Common myeloid progenitor, CD34-positive (primary cell): ENCODE measurements around the gene ZBTB25.

Source experiments
- CTCF ChIA-PET: fragments of 350-600 bp; sonication (Branson Sonifier 250); formaldehyde crosslinking; loops from one replicate; lab custom pipeline; 2021; ENCODE audit warnings: antibody characterized with exemption; lab: Charles Lee
- POLR2A ChIA-PET: fragments of 350-600 bp; sonication (Branson Sonifier 250); formaldehyde crosslinking; loops from one replicate; lab custom pipeline; 2021; ENCODE audit warnings: antibody characterized with exemption; lab: Charles Lee
- DNase-seq, 3 donors: peaks; one replicate each; pipeline versions ENCODE4 v3.0.0 to v3.0.0-alpha.2; 2013
- H3K27ac ChIP-seq, 2 experiments: 1 replicate in 1 of 2; 2 replicates in 1 of 2; pipeline ENCODE4 v1.7.0; 2013; ENCODE audit warnings: inconsistent platforms in 2 of 2, low read length in 2 of 2, mild to moderate bottlenecking in 2 of 2, low read depth in 1 of 2, moderate library complexity in 1 of 2; ENCODE audit not compliant: severe bottlenecking in 2 of 2, insufficient read depth in 1 of 2, poor library complexity in 1 of 2
- H3K27me3 ChIP-seq, 5 experiments: replicated peaks in 2 of 5; 1 replicate in 3 of 5; 2 replicates in 2 of 5; pipeline versions ENCODE4 v1.6.1 to v1.7.0; 2013; ENCODE audit warnings: low read length in 4 of 5, mild to moderate bottlenecking in 2 of 5, moderate library complexity in 2 of 5, inconsistent platforms in 1 of 5; ENCODE audit not compliant: insufficient read depth in 5 of 5, control insufficient read depth in 4 of 5
- H3K36me3 ChIP-seq, 4 experiments: 1 replicate in 2 of 4; 2 replicates in 2 of 4; pipeline versions ENCODE4 v1.6.1 to v1.7.0; 2013; ENCODE audit warnings: low read length in 3 of 4, control low read depth in 1 of 4, mild to moderate bottlenecking in 1 of 4; ENCODE audit not compliant: control insufficient read depth in 4 of 4, insufficient read depth in 4 of 4
- H3K4me1 ChIP-seq, 4 experiments: 1 replicate in 3 of 4; 2 replicates in 1 of 4; pipeline versions ENCODE4 v1.6.1 to v1.7.1; 2013; ENCODE audit warnings: low read length in 3 of 4, mild to moderate bottlenecking in 3 of 4, control low read depth in 1 of 4, inconsistent platforms in 1 of 4, moderate library complexity in 1 of 4; ENCODE audit not compliant: control insufficient read depth in 4 of 4, insufficient read depth in 4 of 4; ENCODE audit errors: control extremely low read depth in 1 of 4
- H3K4me3 ChIP-seq, 7 experiments: 1 replicate in 4 of 7; 2 replicates in 3 of 7; pipeline versions ENCODE4 v1.5.1 to v1.7.0; 2013; ENCODE audit warnings: mild to moderate bottlenecking in 7 of 7, low read length in 6 of 7, moderate library complexity in 6 of 7, inconsistent platforms in 2 of 7, low read depth in 2 of 7, control low read depth in 1 of 7; ENCODE audit not compliant: insufficient read depth in 4 of 7, control insufficient read depth in 1 of 7; ENCODE audit errors: extremely low read depth in 1 of 7
- H3K9me3 ChIP-seq, 5 experiments: 1 replicate in 4 of 5; 2 replicates in 1 of 5; pipeline versions ENCODE4 v1.6.1 to v1.7.1; 2013; ENCODE audit warnings: low read length in 4 of 5, mild to moderate bottlenecking in 2 of 5, inconsistent platforms in 1 of 5, low read depth in 1 of 5, moderate library complexity in 1 of 5; ENCODE audit not compliant: control insufficient read depth in 4 of 5, insufficient read depth in 2 of 5; ENCODE audit errors: control extremely low read depth in 1 of 5
- WGBS: methylation state at CpG from one replicate; pipeline ENCODE4 v1.1.5; 2013; ENCODE audit not compliant: insufficient coverage; 5-methylcytosine and 5-hydroxymethylcytosine counted together

Gene ZBTB25

DNA sequence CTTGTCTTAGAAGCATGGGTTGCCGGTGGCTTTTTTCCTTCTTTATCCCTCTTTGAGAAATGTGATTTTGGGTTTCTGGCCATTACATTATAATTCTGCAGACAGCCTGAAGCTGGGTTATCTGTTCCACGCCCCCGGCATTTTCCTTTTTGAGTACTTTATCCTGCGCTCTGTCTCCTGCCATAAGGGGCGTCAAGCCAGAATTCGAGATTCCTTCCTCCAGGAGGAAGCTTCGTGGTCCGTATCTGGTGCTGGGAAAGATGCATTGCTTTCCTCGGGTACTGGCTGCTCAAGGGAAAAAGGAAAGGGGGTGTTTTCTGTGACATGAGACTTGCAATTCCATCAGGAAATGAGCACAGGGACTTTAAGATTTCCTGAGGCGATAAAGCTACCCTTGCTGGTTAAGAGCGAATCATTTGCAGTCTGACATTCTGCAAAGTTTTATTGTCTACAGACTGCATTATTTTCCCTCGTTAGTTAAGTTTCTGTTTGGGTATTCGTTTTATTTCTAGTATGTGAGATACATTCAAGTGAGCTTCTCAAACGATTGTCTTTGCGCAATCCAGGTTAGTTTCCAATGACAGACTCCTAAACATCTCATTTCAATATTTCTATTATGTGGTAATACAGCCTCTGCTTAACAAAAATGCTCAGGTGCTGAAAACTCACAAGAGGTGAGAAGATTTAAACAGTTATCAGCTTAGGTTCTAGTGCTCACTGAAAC, 37.6 kb downstream of the ZBTB25 start:
- H3K27ac ChIP-seq, result no peak overlapping the region
- 0% methylated on average over 11 of the region's 15 CpGs for WGBS
- DNase-seq, result peak in 2 of 3 donors; percentile 24 to 35
- H3K27me3 ChIP-seq, result no peaks in the 10 kb centered on the region
- POLR2A ChIA-PET, result no interaction called here
- CTCF ChIA-PET, result interaction anchor here (0.7 to 2.5 kb wide), 10 partner anchors 8 to 122 kb away, joined by 3 to 14 read pairs (median 4); no protein-coding TSS in a partner anchor
- no peaks in the 10 kb centered on the region for H3K9me3 ChIP-seq
- peak overlapping the region in 6 of 7 experiments; percentile 67 to 86 (median 75) for H3K4me3 ChIP-seq
- H3K4me1 ChIP-seq, result peaks cover 11 to 16% (median 14%) of the 10 kb centered on the region in 4 experiments
- peaks cover 0 to 5% (median 2%) of the 10 kb centered on the region in 4 experiments for H3K36me3 ChIP-seq

DNA sequence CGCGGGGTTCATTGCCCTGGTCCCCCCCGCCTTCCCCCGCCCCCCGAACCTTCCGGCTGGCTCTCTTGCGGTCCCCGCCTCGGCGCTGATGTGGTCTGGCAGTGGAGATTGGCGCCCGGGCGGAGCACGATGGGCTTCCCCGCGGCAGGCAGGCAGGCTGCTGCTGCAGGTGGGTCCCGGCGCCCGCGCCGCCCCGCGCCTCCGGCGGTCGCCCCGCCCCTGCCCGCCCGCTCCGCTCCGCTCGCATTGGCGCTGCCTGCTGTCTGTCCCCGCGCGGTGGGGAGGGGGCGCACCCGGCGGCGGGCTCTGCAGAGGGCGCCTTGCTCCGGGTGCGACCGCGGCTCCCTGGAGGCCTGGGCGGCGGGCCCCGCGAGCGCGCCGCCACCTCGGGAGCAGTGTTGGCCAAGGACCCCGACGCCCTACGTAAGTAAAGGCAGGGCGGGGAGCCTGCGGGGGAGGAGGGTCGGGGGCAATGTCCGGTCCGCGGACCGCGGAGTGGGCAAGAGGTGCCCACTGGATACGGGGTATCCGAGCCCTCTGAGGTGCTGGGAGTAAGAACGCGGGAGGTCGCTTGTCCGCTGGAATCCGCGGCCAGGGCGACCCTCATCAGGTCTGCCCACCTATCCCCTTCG, 38.3 kb downstream of the ZBTB25 start, which contains the start of gene AKAP5:
Gene AKAP5, plus strand, starts transcription at position 309 of the 632 bp plus-strand sequence. CDS start 2,896 bp downstream, outside the sequence.
- Histone ChIP-seq H3K27me3 (no peaks in the 10 kb centered on the region), H3K4me3 (peak within 1 kb of the TSS; percentile 63 to 86 (median 72)), H3K9me3 (no peaks in the 10 kb centered on the region), H3K4me1 (peaks cover 11 to 16% (median 14%) of the 10 kb centered on the region in 4 experiments), H3K36me3 (peaks cover 0 to 7% (median 2%) of the 10 kb centered on the region in 4 experiments), H3K27ac (no peak within 1 kb of the TSS)
- ChIA-PET POLR2A (no interaction called here), CTCF (interaction anchor here (0.7 to 2.5 kb wide), 10 partner anchors 14 to 122 kb away, joined by 3 to 14 read pairs (median 4); no protein-coding TSS in a partner anchor)
- DNase-seq, result peak; percentile 58 to 88 (median 82)
- WGBS, result under 1% methylated on average over 63 of the region's 74 CpGs

DNA sequence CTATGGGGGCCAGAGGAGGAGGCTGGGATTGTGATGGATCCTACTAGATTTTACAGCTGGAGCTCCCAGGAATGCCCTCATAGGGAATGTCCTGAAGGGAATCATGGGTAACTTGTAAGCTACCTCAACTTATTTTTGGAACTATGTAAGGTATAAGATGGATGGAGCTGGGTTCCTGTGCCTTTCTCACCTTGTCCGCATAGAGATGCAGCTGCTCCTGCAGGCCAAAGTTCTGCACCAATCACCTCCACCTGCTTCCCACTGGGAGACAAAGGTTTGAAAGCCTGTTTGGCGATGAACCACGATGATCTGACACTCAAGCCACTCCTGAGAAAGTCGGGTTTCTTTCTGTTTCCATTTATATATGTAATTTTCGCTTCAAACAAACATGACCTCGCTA, 39.0 kb downstream of the ZBTB25 start:
- Histone ChIP-seq H3K4me3 (peak overlapping the region in 6 of 7 experiments; percentile 63 to 86 (median 71)), H3K9me3 (no peaks in the 10 kb centered on the region), H3K4me1 (peaks cover 11 to 16% (median 14%) of the 10 kb centered on the region in 4 experiments), H3K27me3 (no peaks in the 10 kb centered on the region), H3K27ac (no peak overlapping the region), H3K36me3 (peaks cover 0 to 13% (median 4%) of the 10 kb centered on the region in 4 experiments)
- CTCF ChIA-PET, result interaction anchor here (0.7 to 2.3 kb wide), 5 partner anchors 15 to 121 kb away, joined by 3 to 9 read pairs (median 4); no protein-coding TSS in a partner anchor
- POLR2A ChIA-PET, result no interaction called here
- 88% methylated on average over 1 of the region's 6 CpGs for WGBS
- no peak for DNase-seq

DNA sequence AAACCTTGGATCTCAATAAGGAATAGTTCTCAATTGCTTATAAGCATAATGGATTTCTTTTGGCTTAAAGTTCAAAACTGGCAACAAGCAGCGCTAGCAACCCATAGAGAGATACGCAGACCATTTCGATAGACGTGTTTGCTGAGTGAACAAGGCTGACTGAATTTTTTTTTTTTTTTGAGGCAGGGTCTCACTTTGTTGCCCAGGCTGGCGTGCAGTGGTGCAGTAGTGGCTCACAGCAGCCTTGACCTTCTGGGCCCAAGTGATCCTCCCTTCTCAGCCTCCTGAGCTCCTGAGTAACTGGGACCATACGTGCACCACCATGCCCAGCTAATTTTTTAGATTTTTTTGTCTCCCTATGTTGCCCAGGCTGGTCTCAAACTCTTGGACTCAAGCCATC, 39.8 kb downstream of the ZBTB25 start:
- CTCF ChIA-PET, result interaction anchor here (0.6 to 1.2 kb wide), 6 partner anchors 18 to 46 kb away, joined by 3 to 4 read pairs (median 4); no protein-coding TSS in a partner anchor
- no peak overlapping the region for H3K4me3 ChIP-seq
- no peak overlapping the region for H3K27ac ChIP-seq
- DNase-seq, result no peak
- WGBS, result 98% methylated on average over 6 of the region's 6 CpGs
- H3K27me3 ChIP-seq, result no peaks in the 10 kb centered on the region
- POLR2A ChIA-PET, result no interaction called here
- no peaks in the 10 kb centered on the region for H3K9me3 ChIP-seq
- H3K4me1 ChIP-seq, result peaks cover 11 to 16% (median 14%) of the 10 kb centered on the region in 4 experiments
- peaks cover 0 to 21% (median 7%) of the 10 kb centered on the region in 4 experiments for H3K36me3 ChIP-seq

DNA sequence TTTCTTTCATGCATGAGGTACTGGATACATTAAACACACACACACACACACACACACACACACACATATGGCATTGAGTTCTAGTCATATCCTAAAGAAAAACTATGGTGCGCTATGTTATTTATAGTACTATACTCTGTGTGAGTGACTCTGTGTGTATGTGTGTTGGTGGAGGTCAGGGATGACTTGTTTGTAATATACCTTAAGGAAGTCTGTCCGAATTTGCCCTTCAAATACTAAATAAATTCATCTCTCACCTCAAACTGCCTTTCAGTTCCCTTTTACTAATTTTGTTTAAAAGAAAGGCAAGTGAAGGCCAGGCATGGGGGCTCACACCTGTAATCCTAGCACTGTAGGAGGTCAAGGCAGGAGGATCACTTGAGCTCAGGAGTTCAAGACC, 40.4 kb downstream of the ZBTB25 start:
- H3K4me1 ChIP-seq, result peaks cover 11 to 16% (median 14%) of the 10 kb centered on the region in 4 experiments
- DNase-seq, result no peak
- CTCF ChIA-PET, result interaction anchor here (0.6 to 1.8 kb wide), 7 partner anchors 9 to 47 kb away, joined by 3 to 10 read pairs (median 3); no protein-coding TSS in a partner anchor
- no CpG with 5 or more reads among the region's 2 CpGs for WGBS
- no peak overlapping the region for H3K4me3 ChIP-seq
- H3K27ac ChIP-seq, result no peak overlapping the region
- H3K27me3 ChIP-seq, result no peaks in the 10 kb centered on the region
- no peaks in the 10 kb centered on the region for H3K9me3 ChIP-seq
- peaks cover 0 to 28% (median 11%) of the 10 kb centered on the region in 4 experiments for H3K36me3 ChIP-seq
- POLR2A ChIA-PET, result interaction anchor here (0.6 kb wide), 1 partner anchor 94 kb away, joined by 3 read pairs; no protein-coding TSS in a partner anchor

DNA sequence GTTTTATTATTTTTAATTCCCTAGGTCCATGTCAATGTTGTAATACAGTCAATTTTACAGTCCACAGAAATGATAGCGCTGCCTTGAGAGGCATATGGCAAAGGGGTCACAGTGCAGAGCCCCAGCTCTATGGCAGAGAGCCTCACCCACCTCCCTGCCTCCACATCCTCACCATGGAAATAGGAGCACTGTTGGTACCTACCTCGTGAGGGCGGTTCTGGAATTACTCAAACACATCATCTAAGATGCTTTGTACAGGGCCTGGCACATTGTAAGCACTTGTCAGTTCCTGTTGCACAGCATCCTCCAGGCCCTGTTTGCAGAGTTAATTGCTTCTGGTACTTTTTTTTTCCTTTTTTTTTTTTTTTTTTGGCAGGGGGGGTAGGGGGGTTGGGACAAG, 42.4 kb downstream of the ZBTB25 start:
- WGBS, result 100% methylated on average over 3 of the region's 3 CpGs
- Histone ChIP-seq H3K27ac (no peak overlapping the region), H3K4me1 (peaks cover 11 to 15% (median 12%) of the 10 kb centered on the region in 4 experiments), H3K27me3 (no peaks in the 10 kb centered on the region), H3K4me3 (no peak overlapping the region), H3K36me3 (peaks cover 0 to 44% (median 17%) of the 10 kb centered on the region in 4 experiments), H3K9me3 (no peaks in the 10 kb centered on the region)
- ChIA-PET CTCF (interaction anchor here (1.1 to 1.4 kb wide), 2 partner anchors 9 to 17 kb away, joined by 3 read pairs; no protein-coding TSS in a partner anchor), POLR2A (interaction anchor here (1.0 kb wide), 1 partner anchor 42 kb away, joined by 3 read pairs; no protein-coding TSS in a partner anchor)
- DNase-seq, result no peak
